Measurements from ENCODE around the gene MSL3. TPM values are rescaled to one million over a fixed set of nuclear protein-coding genes. Genes with fewer than 3 reads are reported as not detected.

Gene MSL3
- polyA plus RNA-seq, 2 of the 4 experiments (the other 2 are of a cell fraction), result 32.4 to 51.7 TPM

DNA sequence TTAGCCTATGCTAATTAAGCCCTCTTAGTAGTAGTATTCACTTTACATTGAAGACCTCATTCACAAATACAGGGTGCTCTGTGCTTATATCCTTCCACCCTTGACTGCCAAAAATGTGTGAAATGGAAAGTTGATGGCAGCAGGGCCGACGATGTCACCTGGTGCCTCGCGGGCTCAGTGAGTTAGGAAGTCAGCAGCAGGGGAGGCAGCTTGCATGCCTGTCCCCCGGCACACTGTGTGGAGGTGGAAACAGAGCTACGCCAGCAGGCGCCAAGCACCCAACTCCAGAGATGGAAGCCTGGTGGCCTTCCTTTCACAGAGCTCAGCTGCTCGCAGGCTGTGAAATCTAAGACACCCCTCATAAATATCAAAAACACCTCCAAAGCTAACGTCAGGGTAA is 8.4 kb downstream of the MSL3 start:
- DNase-seq (ENCODE audit: low read depth in 1 of 2, low spot score in 1 of 2) (no peak), FAIRE-seq (no peak), ATAC-seq (no peak)
- Histone ChIP-seq H3K4me1 (no peaks in the 10 kb centered on the region), H3K27ac (no peak overlapping the region), H3K4me2 (no peak overlapping the region), H3K9me3 (no peaks in the 10 kb centered on the region), H3K4me3 (no peak overlapping the region)
- POLR2A ChIA-PET, result no interaction called here
- WGBS (ENCODE audit: missing lambda C conversion rate), result 100% methylated on average over 9 of the region's 9 CpGs
- no peak for TF ChIP-seq KDM5A (IDR thresholded peaks at IDR 0.05)
- TF ChIP-seq RCOR1 (IDR thresholded peaks at IDR 0.05; ENCODE audit: low read depth, low read length), result no peak
- TF ChIP-seq, protein P1, sequence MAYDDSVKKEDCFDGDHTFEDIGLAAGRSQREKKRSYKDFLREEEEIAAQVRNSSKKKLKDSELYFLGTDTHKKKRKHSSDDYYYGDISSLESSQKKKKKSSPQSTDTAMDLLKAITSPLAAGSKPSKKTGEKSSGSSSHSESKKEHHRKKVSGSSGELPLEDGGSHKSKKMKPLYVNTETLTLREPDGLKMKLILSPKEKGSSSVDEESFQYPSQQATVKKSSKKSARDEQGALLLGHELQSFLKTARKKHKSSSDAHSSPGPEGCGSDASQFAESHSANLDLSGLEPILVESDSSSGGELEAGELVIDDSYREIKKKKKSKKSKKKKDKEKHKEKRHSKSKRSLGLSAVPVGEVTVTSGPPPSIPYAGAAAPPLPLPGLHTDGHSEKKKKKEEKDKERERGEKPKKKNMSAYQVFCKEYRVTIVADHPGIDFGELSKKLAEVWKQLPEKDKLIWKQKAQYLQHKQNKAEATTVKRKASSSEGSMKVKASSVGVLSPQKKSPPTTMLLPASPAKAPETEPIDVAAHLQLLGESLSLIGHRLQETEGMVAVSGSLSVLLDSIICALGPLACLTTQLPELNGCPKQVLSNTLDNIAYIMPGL (CRISPR knock-in tag; IDR thresholded peaks at IDR 0.05; ENCODE audit: borderline replicate concordance), result no peak
- TF ChIP-seq RAD21 (conservative IDR thresholded peaks at IDR 0.05 in 1 of 2, IDR thresholded peaks at IDR 0.05 in 1 of 2), result no peak
- TF ChIP-seq HEYL (CRISPR knock-in tag; IDR thresholded peaks at IDR 0.05), result no peak
- TF ChIP-seq SREBF2 (IDR thresholded peaks at IDR 0.05), result no peak
- no peak for TF ChIP-seq NR3C1 (IDR thresholded peaks at IDR 0.05)
- TF ChIP-seq RNF2 (IDR thresholded peaks at IDR 0.05; ENCODE audit: borderline replicate concordance, low read depth), result no peak
- no peak for TF ChIP-seq HOXB13 (CRISPR knock-in tag; IDR thresholded peaks at IDR 0.05; ENCODE audit: low read depth)
- no peak for TF ChIP-seq BCL3 (IDR thresholded peaks at IDR 0.05)
- TF ChIP-seq, protein P2, sequence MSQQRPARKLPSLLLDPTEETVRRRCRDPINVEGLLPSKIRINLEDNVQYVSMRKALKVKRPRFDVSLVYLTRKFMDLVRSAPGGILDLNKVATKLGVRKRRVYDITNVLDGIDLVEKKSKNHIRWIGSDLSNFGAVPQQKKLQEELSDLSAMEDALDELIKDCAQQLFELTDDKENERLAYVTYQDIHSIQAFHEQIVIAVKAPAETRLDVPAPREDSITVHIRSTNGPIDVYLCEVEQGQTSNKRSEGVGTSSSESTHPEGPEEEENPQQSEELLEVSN (IDR thresholded peaks at IDR 0.05; ENCODE audit: borderline replicate concordance, low read depth), result no peak
- no peak for TF ChIP-seq RFX5 (IDR thresholded peaks at IDR 0.05)
- no peak for TF ChIP-seq NFE2L2 (conservative IDR thresholded peaks at IDR 0.05; ENCODE audit: low read length)
- TF ChIP-seq JUN (IDR thresholded peaks at IDR 0.05), result no peak
- CTCF ChIA-PET, result interaction anchor here (1.0 to 1.8 kb wide), 5 partner anchors 9 to 236 kb away, joined by 3 to 7 read pairs (median 5); partner anchors contain the start of gene MSL3

DNA sequence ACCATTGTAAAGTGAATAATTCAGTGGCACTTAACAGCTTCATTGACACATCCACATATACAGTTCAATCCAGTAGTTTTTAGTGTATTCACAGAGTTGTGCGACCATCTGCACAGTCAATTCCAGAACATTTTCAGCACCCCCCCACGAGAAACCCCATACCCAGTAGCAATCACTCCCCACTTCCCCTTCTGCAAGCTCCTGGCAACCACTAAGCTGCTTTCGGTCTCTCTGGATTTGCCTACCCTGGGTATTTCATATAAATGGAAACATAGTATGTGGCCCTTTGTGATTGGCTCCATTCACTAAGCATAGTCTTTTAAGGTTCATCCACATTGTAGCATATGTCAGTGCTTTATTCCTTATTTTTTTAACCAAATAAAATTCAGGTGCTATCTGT is 10.0 kb downstream of the MSL3 start:
- no peak overlapping the region for H3K4me2 ChIP-seq
- no peak for FAIRE-seq
- 69% methylated on average over 3 of the region's 3 CpGs for WGBS (ENCODE audit: missing lambda C conversion rate)
- no peak overlapping the region for H3K4me3 ChIP-seq
- H3K9me3 ChIP-seq, result no peaks in the 10 kb centered on the region
- TF ChIP-seq RNF2 (IDR thresholded peaks at IDR 0.05; ENCODE audit: borderline replicate concordance, low read depth), result no peak
- no peak for TF ChIP-seq PBX3 (IDR thresholded peaks at IDR 0.05)
- no peak for TF ChIP-seq JUN (IDR thresholded peaks at IDR 0.05)
- no peak for TF ChIP-seq ZC3H11A (IDR thresholded peaks at IDR 0.05)
- TF ChIP-seq, protein P1 (CRISPR knock-in tag; IDR thresholded peaks at IDR 0.05; ENCODE audit: borderline replicate concordance), result no peak
- no peak for TF ChIP-seq RAD21 (conservative IDR thresholded peaks at IDR 0.05 in 1 of 2, IDR thresholded peaks at IDR 0.05 in 1 of 2)
- no peak for TF ChIP-seq USF2 (IDR thresholded peaks at IDR 0.05)
- TF ChIP-seq JUNB (IDR thresholded peaks at IDR 0.05), result no peak
- no peak for TF ChIP-seq NPAS2 (CRISPR knock-in tag; IDR thresholded peaks at IDR 0.05; ENCODE audit: borderline replicate concordance)
- TF ChIP-seq CBX8 (IDR thresholded peaks at IDR 0.05), result no peak
- TF ChIP-seq ZNF302 (CRISPR knock-in tag; IDR thresholded peaks at IDR 0.05), result no peak
- TF ChIP-seq SMC3 (IDR thresholded peaks at IDR 0.05), result no peak
- no peak for TF ChIP-seq NR3C1 (IDR thresholded peaks at IDR 0.05)
- no peak for TF ChIP-seq FOSL2 (IDR thresholded peaks at IDR 0.05)
- TF ChIP-seq FOSL2 (CRISPR knock-in tag; IDR thresholded peaks at IDR 0.05), result no peak
- no peak for TF ChIP-seq MAFK (IDR thresholded peaks at IDR 0.05; ENCODE audit: partially characterized antibody)
- TF ChIP-seq TFCP2L1 (CRISPR knock-in tag; IDR thresholded peaks at IDR 0.05), result no peak
- DNase-seq (ENCODE audit: low read depth in 1 of 2, low spot score in 1 of 2), result no peak
- POLR2A ChIA-PET, result no interaction called here
- no peaks in the 10 kb centered on the region for H3K4me1 ChIP-seq
- CTCF ChIA-PET, result interaction anchor here (1.7 to 1.8 kb wide), 2 partner anchors 11 to 236 kb away, joined by 7 read pairs; partner anchors contain the start of gene MSL3
- H3K27ac ChIP-seq, result no peak overlapping the region
- no peak for ATAC-seq
